ENCODE data around the gene CLTCL1.

- TF ChIP-seq GATA2 (IDR thresholded peaks at IDR 0.05; ENCODE audit: low read depth, low read length), result no peak
- TF ChIP-seq GATA3 (IDR thresholded peaks at IDR 0.05; ENCODE audit: low read depth, low read length), result no peak
These were observed 25.7 kb downstream of the CLTCL1 start for GRCh38 chr22:19265779-19266178.

All from SH-SY5Y (cell line).